HepG2 (cell line): ENCODE measurements around the gene SYNE1. TPM values are rescaled to one million over a fixed set of nuclear protein-coding genes. Genes with fewer than 3 reads are reported as not detected.
A peak's percentile ranks its signal among the peaks of the same experiment; 100 is the strongest.

Experiments used
- ATAC-seq: fragments of 200-7000 bp; cut with Tn5 transposase; 3 replicates; pipeline ENCODE4 v1.9.1; 2020; ENCODE audit warnings: mild to moderate bottlenecking, moderate library complexity
- BruUV-seq: library from RNA; stranded (reverse); fragments of 400-500 nt; replicated peaks from 2 replicates; lab custom pipeline; 2021; lab: Mats Ljungman, UMichigan
- CTCF ChIA-PET: fragments of 300-600 bp; formaldehyde crosslinking; extraction: SDS; loops from one replicate; lab custom pipeline; 2021; ENCODE audit warnings: low total read pairs, inconsistent platforms, low intra/inter-chr PET ratio; lab: Yijun Ruan, JAX
- POLR2A ChIA-PET: fragments of 350-600 bp; sonication (Branson Sonifier 250); formaldehyde crosslinking; loops from one replicate; lab custom pipeline; 2020; ENCODE audit warnings: antibody characterized with exemption, inconsistent platforms; lab: Yijun Ruan, JAX
- DNase-seq: peaks from one replicate; pipeline ENCODE4 v3.0.0-alpha.2; 2015; ENCODE audit warnings: low spot score
- FAIRE-seq: peaks from 3 replicates; lab custom pipeline; 2011; peaks lifted over from hg19 to GRCh38; lab: Jason Lieb, UNC
- H2AFZ ChIP-seq: one replicate; pipeline ENCODE4 v1.6.1; 2011; ENCODE audit warnings: low read length, inconsistent platforms
- H3K27ac ChIP-seq: fragments of 300-600 bp; 3 replicates; pipeline ENCODE4 v1.8.0; 2011; ENCODE audit warnings: mixed run types, mild to moderate bottlenecking, mixed read lengths, low read length, inconsistent platforms; ENCODE audit not compliant: insufficient read depth; ENCODE audit errors: extremely low read length
- H3K27me3 ChIP-seq, 2 experiments: fragments of 200-600 bp in 1 of 2; 2 replicates in 1 of 2; 3 replicates in 1 of 2; pipeline versions ENCODE4 v1.6.0 to v1.8.0; 2011; ENCODE audit warnings: low read length in 2 of 2, mild to moderate bottlenecking in 2 of 2, moderate library complexity in 2 of 2, inconsistent platforms in 1 of 2; ENCODE audit not compliant: insufficient read depth in 2 of 2, control insufficient read depth in 1 of 2
- H3K36me3 ChIP-seq, 2 experiments: fragments of 200-600 bp in 1 of 2; replicated peaks in 1 of 2; 2 replicates in 1 of 2; 3 replicates in 1 of 2; pipeline versions ENCODE4 v1.5.1 to v1.8.0; 2011; ENCODE audit warnings: low read length in 2 of 2, inconsistent platforms in 1 of 2; ENCODE audit not compliant: insufficient read depth in 2 of 2, control insufficient read depth in 1 of 2
- H3K4me1 ChIP-seq: 2 replicates; pipeline ENCODE4 v1.5.1; 2012; ENCODE audit warnings: low read length, inconsistent platforms; ENCODE audit not compliant: insufficient read depth
- H3K4me2 ChIP-seq: 2 replicates; pipeline ENCODE4 v1.6.0; 2011; ENCODE audit warnings: low read depth, low read length, inconsistent platforms
- H3K4me3 ChIP-seq, 3 experiments: fragments of 200-600 bp in 1 of 3; sonication (generic), shearing (Covaris generic) in 1 of 3; replicated peaks in 1 of 3; 2 replicates each; pipeline ENCODE4 v1.5.1; 2011 to 2016; ENCODE audit warnings: low read length in 3 of 3, inconsistent platforms in 2 of 3, low read depth in 2 of 3, mild to moderate bottlenecking in 2 of 3, control low read depth in 1 of 3, mixed read lengths in 1 of 3; ENCODE audit not compliant: insufficient read depth in 1 of 3
- H3K79me2 ChIP-seq: one replicate; pipeline ENCODE4 v1.6.1; 2011; ENCODE audit warnings: low read length, inconsistent platforms; ENCODE audit not compliant: insufficient read depth
- H3K9ac ChIP-seq: 2 replicates; pipeline ENCODE4 v1.6.0; 2011; ENCODE audit warnings: mild to moderate bottlenecking, low read depth, low read length, inconsistent platforms; ENCODE audit not compliant: insufficient read depth
- H3K9me3 ChIP-seq: 2 replicates; pipeline ENCODE4 v1.5.1; 2012; ENCODE audit warnings: mild to moderate bottlenecking, low read length
- H4K20me1 ChIP-seq: 2 replicates; pipeline ENCODE4 v1.6.0; 2011; ENCODE audit warnings: inconsistent platforms, mild to moderate bottlenecking, low read length, moderate library complexity; ENCODE audit not compliant: insufficient read depth
- ARNT ChIP-seq: fragments of 450-650 bp; IDR thresholded peaks from 2 replicates; pipeline ENCODE4 v1.6.1; 2017
- EP300 ChIP-seq, 3 experiments: sonication (generic) in 1 of 3; formaldehyde crosslinking in 1 of 3; IDR thresholded peaks; 2 replicates each; pipeline versions ENCODE4 v1.5.1 to v1.6.1; 2011 to 2020; ENCODE audit warnings: low read depth in 2 of 3, low read length in 2 of 3, borderline replicate concordance in 1 of 3, improper control_type of control experiment in 1 of 3, mild to moderate bottlenecking in 1 of 3, missing genetic modification reagents in 1 of 3, moderate library complexity in 1 of 3
- HDAC1 ChIP-seq: sonication (generic); formaldehyde crosslinking; IDR thresholded peaks from 2 replicates; pipeline ENCODE4 v1.5.1; 2020; ENCODE audit warnings: mild to moderate bottlenecking, missing genetic modification reagents
- HIVEP1 ChIP-seq: sonication (generic); formaldehyde crosslinking; IDR thresholded peaks from 2 replicates; pipeline ENCODE4 v1.4.0; 2020; ENCODE audit warnings: mild to moderate bottlenecking, missing genetic modification reagents
- HNF1A ChIP-seq, 2 experiments: sonication (generic) in 1 of 2; formaldehyde crosslinking in 1 of 2; IDR thresholded peaks; 2 replicates each; pipeline versions ENCODE4 v1.4.0 to v1.6.1; 2016 to 2020; ENCODE audit warnings: borderline replicate concordance in 1 of 2, low read depth in 1 of 2, mild to moderate bottlenecking in 1 of 2, missing genetic modification reagents in 1 of 2
- HNF4G ChIP-seq, 2 experiments: sonication (generic) in 1 of 2; formaldehyde crosslinking in 1 of 2; IDR thresholded peaks; 2 replicates each; pipeline versions ENCODE4 v1.4.0 to v1.6.1; 2011 to 2020; ENCODE audit warnings: borderline replicate concordance in 2 of 2, low read depth in 2 of 2, mild to moderate bottlenecking in 2 of 2, low read length in 1 of 2, missing genetic modification reagents in 1 of 2, moderate library complexity in 1 of 2
- HOXA5 ChIP-seq: sonication (generic); formaldehyde crosslinking; IDR thresholded peaks from 2 replicates; pipeline ENCODE4 v1.4.0; 2020; ENCODE audit warnings: missing genetic modification reagents
- NBN ChIP-seq: fragments of 450-650 bp; conservative IDR thresholded peaks from 2 replicates; pipeline ENCODE4 v1.6.1; 2017
- POLR2AphosphoS5 ChIP-seq: IDR thresholded peaks from 2 replicates; pipeline ENCODE4 v1.6.1; 2012; ENCODE audit warnings: low read depth, low read length
- PPARG ChIP-seq: conservative IDR thresholded peaks from 2 replicates; pipeline ENCODE4 v1.6.1; 2016; ENCODE audit warnings: missing biosample characterization, missing genetic modification reagents
- SAP130 ChIP-seq: IDR thresholded peaks from 2 replicates; pipeline ENCODE4 v1.6.1; 2016; ENCODE audit warnings: low read depth
- SMAD3 ChIP-seq: sonication (generic); formaldehyde crosslinking; IDR thresholded peaks from 2 replicates; pipeline ENCODE4 v1.4.0; 2020; ENCODE audit warnings: missing genetic modification reagents
- SMC3 ChIP-seq: IDR thresholded peaks from 2 replicates; pipeline ENCODE4 v1.6.1; 2011; ENCODE audit warnings: low read length, improper control_type of control experiment
- ZNF367 ChIP-seq: sonication (generic); formaldehyde crosslinking; IDR thresholded peaks from 2 replicates; pipeline ENCODE4 v1.4.0; 2020; ENCODE audit warnings: missing genetic modification reagents, borderline replicate concordance
- ZNF567 ChIP-seq: sonication (generic); formaldehyde crosslinking; IDR thresholded peaks from 2 replicates; pipeline ENCODE4 v1.8.1; 2023; ENCODE audit warnings: mild to moderate bottlenecking, missing genetic modification reagents, borderline replicate concordance
- ZNF788 ChIP-seq: sonication (generic); formaldehyde crosslinking; IDR thresholded peaks from 2 replicates; pipeline ENCODE4 v1.5.0; 2020; ENCODE audit warnings: mild to moderate bottlenecking, missing genetic modification reagents, borderline replicate concordance
- WGBS: methylation state at CpG from one replicate; pipeline ENCODE4 v1.1.6; 2017; ENCODE audit warnings: low lambda C conversion rate; 5-methylcytosine and 5-hydroxymethylcytosine counted together
- in situ Hi-C: cut with HindIII; loops from 2 replicates; pipeline ENCODE4 v1.10.0; 2017; ENCODE audit warnings: low pct_unique_long_range_greater_than_20kb; ENCODE audit not compliant: extremely low pct_ligation_motif_present
- intact Hi-C: fragments of 100-400 bp; cut with micrococcal nuclease; formaldehyde crosslinking; loops from one replicate; pipeline ENCODE4 v1.10.0; 2022; ENCODE audit not compliant: unreplicated experiment
- polyA plus RNA-seq, 8 experiments: library from polyadenylated mRNA; depleted of rRNA in 3 of 8; stranded (reverse) in 7 of 8; unstranded in 1 of 8; fragments of >200 nt; fragmentation: Illumina TruSeq in 4 of 8; extraction: Trizol in 4 of 8; gene quantifications; 2 replicates each; pipeline versions ENCODE4 v1.2.1 to v1.2.3, GENCODE V29; 2011 to 2016; ENCODE audit warnings: low read depth in 4 of 8, missing spikeins in 1 of 8, mixed read lengths in 1 of 8; ENCODE audit not compliant: insufficient read depth in 1 of 8
- total RNA-seq, 5 experiments: library from RNA; depleted of rRNA; stranded (reverse); fragments of >200 nt; fragmentation: Illumina TruSeq; extraction: Trizol; gene quantifications; 2 replicates each; pipeline ENCODE4 v1.2.3, GENCODE V29; 2016; ENCODE audit warnings: low read depth in 1 of 5

The SYNE1 gene
- total and polyA plus RNA-seq, 2 of the 13 experiments (the other 11 are each of a cell fraction or from before 2014, with no cell fraction given): 5.5 to 15.9 TPM

GRCh38 chr6:152301765-152302568 is 335.2 kb downstream of the SYNE1 start (continued):
- TF ChIP-seq NBN: no peak
- TF ChIP-seq HDAC1 (CRISPR knock-in tag): peak; percentile 91
- no peak; the same call in 1 of the 2 replicates for TF ChIP-seq SMAD3
- peak; percentile 77 for TF ChIP-seq SAP130 (CRISPR knock-in tag)
- TF ChIP-seq HNF1A (IDR thresholded peaks at IDR 0.05; ENCODE audit: low read depth): no peak; the same call in 1 of the 2 replicates
- peak; percentile 76 for TF ChIP-seq HNF1A (CRISPR knock-in tag; IDR thresholded peaks at IDR 0.05; ENCODE audit: borderline replicate concordance)

- in situ Hi-C loops (no loop called here), intact Hi-C loops (loop anchor here (1.0 to 2.0 kb wide), 2 partner anchors 37 to 80 kb away; no protein-coding TSS in a partner anchor)
- ChIA-PET POLR2A (interaction anchor here (0.7 to 2.4 kb wide), 13 partner anchors 9 to 864 kb away, joined by 3 to 27 read pairs (median 4); partner anchors contain the start of gene RMND1), CTCF (interaction anchor here (1.3 kb wide), 1 partner anchor 37 kb away, joined by 8 read pairs; no protein-coding TSS in a partner anchor)
- FAIRE-seq (peak; percentile 37), ATAC-seq (peak; percentile 78), DNase-seq (peak; percentile 89)
- BruUV-seq: TSS peak; percentile 55
- peaks cover 48% of the 10 kb centered on the region for H3K4me1 ChIP-seq
- H3K4me3 ChIP-seq: peak overlapping the region; percentile 60 to 78 (median 74)
- H3K9ac ChIP-seq: peak overlapping the region; percentile 70
- peak overlapping the region; percentile 87 for H3K27ac ChIP-seq
- no peaks in the 10 kb centered on the region for H4K20me1 ChIP-seq
- no peaks in the 10 kb centered on the region for H3K79me2 ChIP-seq
- peak overlapping the region; percentile 69 for H2AFZ ChIP-seq
- H3K36me3 ChIP-seq: no peaks in the 10 kb centered on the region
- no peaks in the 10 kb centered on the region for H3K9me3 ChIP-seq
- WGBS: 2% methylated on average over 7 of the region's 7 CpGs
- H3K4me2 ChIP-seq: peak overlapping the region; percentile 69
- H3K27me3 ChIP-seq: no peaks in the 10 kb centered on the region; a peak in 1 of 5 replicates
- TF ChIP-seq ZNF367 (CRISPR knock-in tag) (peak; percentile 67; the same call in 1 of the 2 replicates), EP300 (IDR thresholded peaks at IDR 0.05; ENCODE audit: low read depth in 2 of 2, low read length in 2 of 2) (peak in 1 of 2 experiments; percentile 87; a peak in 2 of 4 replicates), EP300 (CRISPR knock-in tag; IDR thresholded peaks at IDR 0.05; ENCODE audit: borderline replicate concordance) (no peak), PPARG (peak; percentile 10; the same call in 1 of the 2 replicates), HOXA5 (CRISPR knock-in tag) (peak; percentile 78), ZNF788 (CRISPR knock-in tag) (no peak), ZNF567 (CRISPR knock-in tag) (no peak), HIVEP1 (CRISPR knock-in tag) (no peak), SMC3 (peak; percentile 42; the same call in 1 of the 2 replicates), POLR2AphosphoS5 (no peak), HNF4G (IDR thresholded peaks at IDR 0.05; ENCODE audit: borderline replicate concordance, low read depth, low read length) (0 out of 2 replicates have a peak, but pooled peaks have one; percentile 44), HNF4G (CRISPR knock-in tag; IDR thresholded peaks at IDR 0.05; ENCODE audit: borderline replicate concordance, low read depth) (no peak), ARNT (no peak)
Observed at GRCh38 chr6:152301021-152301764, 336.0 kb downstream of the SYNE1 start.
